ENCODE data around the gene SH3RF2.
"Not testable (repeated sequence)": the region's sequence is repeated elsewhere in the genome, so short reads cannot be mapped to it uniquely, and the experiment has no call there.

SH3RF2 gene

DNA sequence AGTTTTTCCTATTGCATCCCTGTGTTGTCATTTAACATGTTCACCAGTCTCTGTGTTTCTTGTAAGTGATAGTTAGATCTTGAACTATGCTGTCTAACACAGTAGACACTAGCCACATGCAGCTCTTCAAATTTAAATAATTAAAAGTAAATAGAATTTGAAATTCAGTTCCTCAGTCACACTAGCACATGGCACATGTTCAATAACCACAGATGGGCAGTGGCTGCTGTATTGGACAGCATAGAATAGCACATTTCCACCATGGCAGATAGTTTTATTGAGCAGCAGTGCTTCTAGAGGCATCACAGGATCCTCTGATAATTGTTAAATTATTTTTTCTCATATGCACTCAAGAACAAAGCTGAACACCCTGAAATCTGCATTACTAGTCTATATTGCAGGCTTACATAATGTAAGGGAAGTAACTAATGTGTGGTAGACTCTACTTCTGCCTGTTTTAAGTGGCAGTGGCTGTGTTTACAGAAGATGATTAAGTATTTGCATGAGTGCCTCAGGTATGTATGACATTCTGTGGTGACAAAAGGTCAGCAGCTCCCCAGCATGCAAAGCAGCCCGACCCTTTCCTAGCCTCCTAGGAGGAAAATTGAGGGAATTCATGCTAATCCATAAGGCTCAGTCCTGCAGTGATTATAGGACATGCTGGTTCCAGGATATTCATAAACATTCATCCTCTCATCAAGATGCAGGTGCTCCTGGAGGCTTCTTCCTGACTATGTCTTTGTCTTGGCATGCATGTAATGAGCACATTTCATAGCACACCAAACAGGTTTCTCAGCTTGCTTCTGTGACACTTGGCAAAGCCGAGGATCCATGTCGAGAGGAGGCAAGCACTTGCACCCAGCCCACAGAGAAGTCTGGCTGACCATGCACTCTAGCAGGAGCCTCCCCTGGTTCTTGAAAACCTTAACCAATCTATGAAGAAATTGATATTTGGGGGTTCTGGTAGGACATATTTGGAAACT lies 45.5 kb downstream of the SH3RF2 start:
- no peak for DNase-seq

DNA sequence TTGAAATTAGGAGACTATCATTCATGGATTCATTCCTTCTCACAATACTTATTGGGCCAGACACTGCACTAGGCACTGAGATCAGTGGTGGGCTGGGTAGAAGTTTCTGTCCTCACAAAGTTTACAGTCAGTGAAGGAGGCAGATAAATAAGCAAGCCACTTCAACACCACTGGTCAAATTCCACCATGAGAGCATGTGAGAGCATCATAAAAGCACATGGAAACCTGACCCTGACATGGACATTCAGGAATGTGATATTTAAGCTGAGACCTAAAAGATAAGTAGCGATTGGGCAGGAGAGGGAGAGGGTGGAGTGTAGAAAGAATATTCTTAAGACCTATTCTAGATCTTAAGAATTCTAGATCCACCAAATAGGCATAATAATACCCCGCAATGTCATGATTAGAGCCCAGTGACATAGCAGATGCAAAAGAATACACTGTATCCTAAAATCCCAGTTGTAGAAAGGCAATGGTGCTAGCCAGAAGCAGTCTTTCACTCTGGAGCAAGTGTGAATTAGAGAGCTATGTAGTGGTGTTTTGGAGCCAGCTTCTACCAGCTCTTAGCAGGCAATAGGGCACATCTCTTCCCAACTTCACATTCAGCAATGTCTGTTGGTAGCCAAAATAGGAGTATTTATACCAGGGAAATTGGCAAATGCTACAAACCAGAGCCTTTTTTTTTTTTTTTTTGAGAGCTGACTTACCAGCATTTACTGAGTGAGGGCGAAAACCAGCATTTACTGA lies 46.4 kb downstream of the SH3RF2 start:
- DNase-seq = no peak

- no peak for DNase-seq
Measured at GRCh38 chr5:145983446-145983845, 47.1 kb downstream of the SH3RF2 start.

GRCh38 chr5:145984072-145984471 lies 47.7 kb downstream of the SH3RF2 start:
- no peak for DNase-seq

GRCh38 chr5:145987856-145988255 lies 51.5 kb downstream of the SH3RF2 start:
- no peak for DNase-seq

- no peak for DNase-seq
Measured at GRCh38 chr5:145988993-145989392, 52.6 kb downstream of the SH3RF2 start.

GRCh38 chr5:145989428-145989827 lies 53.0 kb downstream of the SH3RF2 start:
- no peak for DNase-seq

DNA sequence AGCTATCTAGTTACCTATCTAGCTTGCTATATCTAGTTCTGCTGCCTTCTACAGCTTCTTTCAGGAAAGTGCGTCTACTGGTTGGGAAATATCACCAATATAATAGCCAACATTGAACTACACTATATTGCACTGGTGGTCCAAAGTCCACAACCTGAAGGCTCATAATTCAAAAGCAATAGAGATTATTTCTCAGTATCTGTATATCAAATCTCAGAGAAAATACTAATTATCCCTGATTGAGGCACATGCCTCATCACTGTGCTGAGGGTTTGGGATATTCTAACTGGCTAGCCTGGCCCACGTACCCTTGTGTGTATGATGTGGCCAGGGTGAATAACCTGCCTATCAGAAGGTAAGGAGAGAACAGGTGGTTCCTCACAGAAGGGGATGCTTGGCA lies 53.8 kb downstream of the SH3RF2 start:
- DNase-seq = no peak

GRCh38 chr5:145991044-145991575 lies 54.7 kb downstream of the SH3RF2 start:
- no peak for DNase-seq

- DNase-seq = not testable (repeated sequence)
Measured at GRCh38 chr5:145993538-145993937, 57.2 kb downstream of the SH3RF2 start.

DNA sequence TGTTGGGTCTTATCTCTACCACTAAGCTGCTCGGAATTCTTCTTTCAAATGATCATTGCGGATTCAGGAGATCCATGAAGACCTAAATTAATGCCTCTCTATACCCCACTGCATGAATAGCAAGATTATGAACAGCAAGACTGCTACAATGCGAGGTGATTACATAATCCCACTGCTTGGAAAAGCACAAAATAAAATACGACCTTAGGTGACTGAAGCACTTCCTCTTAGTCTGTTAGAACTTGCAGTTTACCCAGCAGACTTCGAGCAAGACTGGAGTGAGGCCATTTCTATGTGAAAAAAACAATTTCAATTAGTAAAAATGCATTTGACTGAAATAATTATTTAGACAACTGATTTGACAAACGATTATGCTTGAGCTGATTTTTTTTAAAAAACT lies 59.8 kb downstream of the SH3RF2 start:
- no peak for DNase-seq

DNA sequence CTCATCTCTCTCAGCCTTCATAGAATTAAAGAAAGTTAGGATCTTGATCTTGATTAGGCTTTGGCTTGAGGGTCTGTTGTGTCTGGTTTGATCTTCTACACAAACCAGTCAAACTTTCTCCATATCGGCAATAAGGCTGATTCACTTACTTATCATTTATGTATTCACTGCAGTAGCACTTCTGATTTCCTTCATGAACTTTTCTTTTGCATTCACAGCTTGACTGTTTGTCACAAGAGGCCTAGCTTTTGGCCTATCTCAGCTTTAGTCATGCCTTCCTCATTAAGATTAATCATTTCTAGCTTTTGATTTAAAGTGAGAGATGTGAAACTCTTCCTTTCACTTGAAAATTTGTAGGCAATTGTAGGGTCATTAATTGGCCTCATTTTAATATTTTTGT lies 62.8 kb downstream of the SH3RF2 start:
- no peak for DNase-seq

GRCh38 chr5:146000072-146000471 lies 63.7 kb downstream of the SH3RF2 start:
- DNase-seq = no peak

- no peak for DNase-seq
Measured at GRCh38 chr5:146001544-146002190, 65.3 kb downstream of the SH3RF2 start.

DNA sequence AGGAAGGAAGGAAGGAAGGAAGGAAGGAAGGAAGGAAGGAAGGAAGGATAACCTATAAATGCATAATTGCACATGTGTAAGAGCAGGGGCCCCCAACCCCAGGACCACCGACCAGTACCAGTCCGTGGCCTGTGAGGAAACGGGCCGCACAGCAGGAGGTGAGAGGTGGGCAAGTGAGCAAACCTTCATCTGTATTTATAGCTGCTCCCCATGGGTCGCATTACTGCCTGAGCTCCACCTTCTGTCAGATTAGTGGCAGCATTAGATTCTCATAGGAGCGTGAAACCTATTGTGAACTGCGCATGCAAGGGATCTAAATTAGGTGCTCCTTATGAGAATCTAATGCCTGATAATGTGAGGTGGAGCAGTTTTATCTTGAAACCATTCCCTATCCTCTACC lies 66.1 kb downstream of the SH3RF2 start:
- no peak for DNase-seq

GRCh38 chr5:146003852-146004251 lies 67.5 kb downstream of the SH3RF2 start:
- no peak for DNase-seq

- DNase-seq = no peak
Measured at GRCh38 chr5:146005264-146005663, 68.9 kb downstream of the SH3RF2 start.

GRCh38 chr5:146005723-146006122 lies 69.3 kb downstream of the SH3RF2 start:
- DNase-seq = no peak

GRCh38 chr5:146006470-146007190 lies 70.3 kb downstream of the SH3RF2 start:
- no peak for DNase-seq

DNA sequence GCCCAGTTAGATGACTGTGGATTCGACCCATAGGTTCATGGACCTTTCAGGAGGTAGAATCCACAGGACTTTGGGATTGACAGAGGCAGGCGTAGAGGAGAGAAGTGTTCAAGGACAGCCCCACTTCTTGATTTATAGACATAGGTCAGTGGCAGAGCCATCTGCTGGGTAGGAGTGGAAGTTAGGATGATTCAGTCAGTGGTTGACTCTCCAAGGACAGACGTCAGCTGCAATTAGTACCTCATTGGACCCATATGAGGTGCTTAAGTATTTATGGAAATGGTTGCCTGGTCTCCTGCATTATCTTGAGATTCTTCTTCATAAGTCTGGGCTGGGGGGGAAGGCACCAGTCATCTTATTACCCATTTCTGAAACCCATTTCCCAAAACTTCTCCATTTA lies 70.9 kb downstream of the SH3RF2 start:
- no peak for DNase-seq

DNA sequence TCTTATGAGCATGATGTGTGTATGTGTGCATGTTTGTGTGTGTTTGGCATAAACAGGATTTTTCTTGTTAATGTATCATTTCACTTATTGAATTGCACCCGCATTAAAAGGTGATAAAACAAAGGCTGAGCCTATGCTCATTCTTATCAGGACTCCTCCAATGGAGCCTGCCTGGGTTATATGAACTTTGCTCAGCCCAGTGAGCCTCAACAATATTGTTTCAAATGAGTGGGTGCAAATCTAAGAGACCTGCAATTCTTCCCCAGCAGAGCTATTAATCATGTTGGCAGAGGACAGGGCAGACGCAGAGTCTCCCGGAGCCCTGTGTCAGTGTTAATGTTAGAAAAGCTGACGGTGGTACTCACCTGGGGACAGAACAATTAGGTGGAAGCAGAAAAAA lies 71.6 kb downstream of the SH3RF2 start:
- no peak for DNase-seq

DNA sequence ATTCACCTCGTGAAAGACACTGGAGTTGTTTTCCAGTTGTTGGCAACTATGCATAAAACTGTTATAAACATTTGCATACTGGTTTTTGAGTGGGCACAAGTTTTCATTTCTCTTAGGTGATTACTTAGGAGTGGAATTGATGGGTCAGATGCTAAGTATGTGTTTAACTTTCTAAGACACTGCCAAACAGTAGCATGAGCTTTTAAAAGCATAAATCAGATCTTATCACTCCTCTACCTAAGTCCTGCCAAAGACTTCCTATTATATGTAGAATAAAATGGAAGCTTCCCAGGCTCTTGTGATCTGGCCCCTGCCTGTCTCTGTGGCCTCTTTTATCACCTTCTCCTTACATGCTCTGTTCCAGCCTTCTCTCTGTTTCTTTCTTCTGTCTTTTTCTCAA lies 72.6 kb downstream of the SH3RF2 start:
- DNase-seq = no peak
